Stimulated activated CD8-positive, alpha-beta memory T cell treated with anti-CD3 and anti-CD28 coated beads, Interleukin-15, amount 100 ng/mL, for 4 hours (primary cell): ENCODE measurements around the gene MBD3L2B.
"Not testable (repeated sequence)": the region's sequence is repeated elsewhere in the genome, so short reads cannot be mapped to it uniquely, and the experiment has no call there.

Source experiments
- DNase-seq, 2 donors: peaks; one replicate each; pipeline ENCODE4 v3.0.0-alpha.2; 2020; ENCODE audit warnings: low read depth in 2 of 2

Gene MBD3L2B

DNA sequence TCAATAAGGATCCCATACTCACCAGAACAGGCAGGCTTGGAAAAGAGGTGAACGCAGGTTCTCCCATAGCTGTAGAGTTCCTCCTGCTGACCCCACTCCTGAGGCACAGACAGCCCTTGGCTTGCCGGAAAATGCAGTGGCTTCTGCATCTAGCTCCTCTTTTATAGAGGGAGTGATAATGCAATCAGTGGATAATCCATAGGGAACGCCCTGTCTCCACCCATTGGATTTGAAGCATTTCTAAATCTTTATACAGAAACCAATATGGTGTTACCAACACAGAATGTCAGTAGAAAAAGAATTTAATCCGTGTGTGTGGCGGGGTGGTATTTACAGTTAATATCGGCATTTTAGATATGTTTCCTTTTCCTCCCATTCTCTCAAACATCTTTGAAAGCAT lies at the start of gene MBD3L2B:
TSS of gene MBD3L2B (minus strand) at position 101 of the 400 bp plus-strand sequence. CDS start at position 67, 34 bp downstream.
- not testable (repeated sequence) for DNase-seq

DNA sequence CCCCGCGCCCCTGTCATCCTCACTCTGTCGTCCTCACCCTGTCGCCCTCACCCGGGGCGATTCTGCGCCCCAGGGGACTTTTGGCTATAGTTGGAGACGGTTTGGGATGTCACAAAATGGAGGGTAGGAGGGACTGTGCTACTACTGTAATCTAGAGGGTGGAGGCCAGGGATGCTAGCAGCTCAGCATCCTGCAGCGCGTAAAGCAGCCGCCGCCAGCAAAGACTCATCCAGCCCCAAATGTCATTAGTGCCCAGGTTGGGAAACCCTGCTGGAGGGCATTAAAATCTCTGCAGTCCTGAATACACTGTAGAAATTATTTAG lies 48.6 kb upstream of the MBD3L2B start:
- DNase-seq: no peak

DNA sequence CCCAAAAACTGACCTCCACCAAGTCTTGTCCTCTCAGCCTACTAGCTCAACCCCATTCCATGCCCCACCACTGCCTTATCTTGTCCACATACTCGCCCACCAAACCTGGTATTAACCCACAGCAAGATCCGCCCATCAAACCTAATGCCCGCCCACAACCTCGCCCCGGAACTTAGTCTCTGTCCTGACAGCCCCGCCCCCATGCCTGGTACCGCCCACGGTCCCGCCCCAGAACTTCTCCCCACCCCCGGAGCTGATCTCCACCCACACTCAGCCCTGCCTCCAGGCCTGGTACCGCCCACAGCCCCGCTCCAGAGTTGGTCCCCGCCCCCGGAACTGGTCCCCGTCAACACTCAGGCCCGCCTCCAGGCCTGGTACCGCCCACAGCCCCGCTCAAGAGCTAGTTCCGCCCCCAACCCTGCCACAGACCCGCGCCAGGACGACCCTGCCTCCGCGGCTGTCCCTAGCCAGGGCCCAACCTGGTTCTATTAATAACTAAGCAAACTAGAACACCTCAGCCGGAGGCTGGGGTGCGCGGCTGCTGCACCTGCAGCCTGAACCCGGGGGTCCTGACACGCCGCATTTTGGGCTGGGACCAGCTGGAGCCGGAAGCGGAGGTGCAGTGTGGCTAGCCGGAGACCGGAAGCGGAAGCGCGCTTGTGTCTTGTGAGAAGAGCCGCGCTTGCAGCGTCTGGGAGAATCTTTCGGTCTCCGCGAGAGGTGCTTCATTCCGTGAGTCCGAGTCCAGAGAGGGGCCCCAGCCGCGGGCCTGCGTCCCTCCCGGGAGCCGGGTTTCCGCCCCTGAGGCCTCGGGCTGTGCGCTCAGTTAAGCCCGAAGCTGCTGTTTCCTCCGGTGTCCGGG lies 48.0 kb upstream of the MBD3L2B start, which contains the start of gene ZNF557:
TSS of gene ZNF557 (plus strand) at position 662 of the 862 bp plus-strand sequence. CDS start 5,372 bp downstream, outside the sequence.
- DNase-seq: peak; percentile 96 to 99

DNA sequence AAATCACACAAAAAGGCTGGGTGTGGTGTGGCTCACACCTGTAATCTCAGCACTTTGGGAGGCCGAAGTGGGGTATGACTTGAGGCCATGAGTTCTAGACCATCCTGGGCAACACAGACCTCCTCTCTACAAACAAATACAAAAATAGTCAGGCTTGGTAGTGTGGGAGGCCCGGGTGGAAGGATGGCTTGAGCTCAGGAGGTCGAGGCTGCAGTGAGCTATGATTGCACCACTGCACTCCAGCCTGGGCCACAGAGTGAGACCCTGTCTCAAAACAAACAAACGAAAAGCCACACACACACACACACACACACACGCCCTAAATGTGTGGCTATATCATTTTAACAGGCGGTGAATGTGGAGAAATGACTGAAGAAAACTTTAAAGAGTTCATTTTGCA lies 47.4 kb upstream of the MBD3L2B start:
- no peak for DNase-seq

DNA sequence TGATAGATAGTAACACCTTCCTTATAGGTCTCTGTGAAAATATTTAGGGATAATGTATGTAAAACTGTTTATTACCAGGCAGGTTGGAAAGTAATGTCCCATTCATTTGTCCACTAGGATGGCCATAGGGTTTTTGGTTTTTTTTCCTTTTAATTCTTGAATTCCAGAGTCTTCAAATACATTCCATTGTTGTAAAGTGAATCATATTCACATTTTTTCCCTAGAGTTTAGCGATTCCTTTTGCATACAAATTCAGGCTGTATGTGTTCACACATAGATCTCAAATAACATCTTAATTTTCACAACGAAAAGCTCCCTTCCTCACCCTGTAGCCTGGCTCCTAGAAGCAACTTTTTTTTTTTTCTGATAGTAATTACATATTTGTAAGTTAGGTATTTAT lies 46.5 kb upstream of the MBD3L2B start:
- no peak for DNase-seq

DNA sequence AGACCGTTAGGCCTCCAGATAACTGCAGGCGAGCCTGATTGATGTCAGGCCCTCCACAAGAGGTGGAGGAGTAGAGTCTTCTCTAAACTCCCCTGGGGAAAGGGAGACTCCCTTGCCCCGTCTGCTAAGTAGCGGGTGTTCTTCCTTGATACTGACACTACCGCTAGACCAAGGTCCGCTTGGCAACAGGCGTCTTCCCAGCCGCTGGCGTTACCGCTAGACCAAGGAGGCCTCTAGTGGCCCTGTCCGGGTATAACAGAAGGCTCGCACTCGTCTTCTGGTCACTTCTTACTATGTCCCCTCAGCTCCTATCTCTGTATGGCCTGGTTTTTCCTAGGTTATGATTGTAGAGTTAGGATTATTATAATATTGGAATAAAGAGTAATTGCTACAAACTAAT lies 45.9 kb upstream of the MBD3L2B start:
- DNase-seq: not testable (repeated sequence)

DNA sequence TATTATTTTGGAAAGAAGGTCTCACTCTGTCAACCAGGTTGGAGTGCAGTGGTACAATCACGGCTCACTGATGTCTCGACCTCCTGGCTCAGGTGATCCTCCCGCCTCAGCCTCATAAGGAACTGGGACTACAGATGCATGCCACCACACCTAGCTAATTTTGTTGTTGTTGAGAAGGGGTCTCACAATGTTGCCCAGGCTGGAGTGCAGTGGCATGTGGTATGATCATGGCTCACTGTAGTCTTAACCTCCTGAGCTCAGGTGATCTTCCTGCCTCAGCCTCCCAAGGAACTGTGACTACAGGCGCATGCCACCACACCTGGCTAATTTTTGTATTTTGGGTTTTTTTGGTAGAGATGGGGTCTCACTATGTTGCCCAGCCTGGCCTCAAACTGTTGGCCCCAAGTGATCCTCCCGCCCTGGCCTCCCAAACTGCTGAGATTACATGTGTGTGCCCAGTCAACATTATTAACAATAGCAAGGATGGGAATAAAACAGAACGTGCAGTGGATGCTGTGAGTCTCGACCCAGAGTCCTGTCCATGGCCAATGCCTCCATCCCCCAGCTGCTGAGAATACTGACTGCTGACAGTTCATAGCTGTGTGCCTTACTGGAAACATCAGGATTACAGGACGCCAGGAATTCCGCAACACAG lies 42.7 kb upstream of the MBD3L2B start:
- no peak for DNase-seq

DNA sequence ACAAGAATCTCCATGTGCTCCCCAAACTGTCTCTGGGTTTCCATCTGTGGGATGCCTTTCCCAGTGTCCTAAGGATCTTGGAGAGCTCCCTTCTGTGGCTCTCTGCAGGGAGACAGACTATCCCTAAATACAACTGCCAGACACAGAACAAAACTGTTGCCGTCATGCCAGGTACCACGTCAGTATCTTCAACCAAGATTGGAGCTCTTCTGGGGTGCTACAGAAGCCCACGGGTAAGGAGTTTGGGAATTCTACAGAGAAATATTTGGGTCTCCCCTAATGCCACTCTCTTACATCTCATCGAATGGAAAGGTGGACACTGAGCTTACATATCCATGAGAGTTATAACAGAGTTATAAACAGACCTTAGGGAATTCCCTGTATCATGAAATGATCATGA lies 42.1 kb upstream of the MBD3L2B start:
- no peak for DNase-seq

DNA sequence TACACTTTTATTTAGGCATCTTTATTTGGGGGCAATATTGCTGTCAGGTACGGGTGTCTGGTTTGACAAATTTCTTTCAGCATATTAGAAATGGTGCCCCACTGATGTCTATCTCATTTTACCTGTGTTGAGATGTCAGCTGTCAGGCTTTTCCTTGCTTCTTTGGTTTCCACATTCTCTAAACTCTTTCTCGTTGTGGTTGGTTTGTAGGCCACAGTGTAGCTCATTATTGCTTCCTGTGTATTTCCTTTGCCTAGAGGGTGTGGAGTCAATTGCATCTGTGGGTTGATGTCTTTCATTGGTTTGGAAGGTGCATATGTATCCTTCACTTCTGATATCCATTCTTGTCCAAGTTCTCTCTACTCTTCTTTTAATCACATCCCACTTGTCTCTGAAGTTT lies 38.7 kb upstream of the MBD3L2B start:
- not testable (repeated sequence) for DNase-seq

DNA sequence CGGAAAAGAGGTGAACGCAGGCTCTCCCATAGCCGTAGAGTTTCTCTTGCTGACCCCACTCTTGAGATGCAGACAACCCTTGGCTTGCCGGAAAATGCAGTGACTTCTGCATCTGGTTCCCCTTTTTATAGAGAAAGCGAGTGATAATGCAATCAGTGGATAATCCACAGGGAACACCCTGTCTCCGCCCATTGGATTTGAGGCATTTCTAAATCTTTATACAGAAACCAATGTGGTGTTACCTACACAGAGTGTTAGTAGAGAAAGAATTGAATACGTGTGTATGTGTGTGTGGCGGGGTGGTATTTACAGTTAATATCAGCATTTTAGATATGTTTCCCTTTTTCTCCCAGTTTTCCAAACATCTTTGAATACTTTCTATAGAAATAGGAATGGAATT lies 37.3 kb upstream of the MBD3L2B start, which contains the start of gene MBD3L3:
TSS of gene MBD3L3 (minus strand) at position 101 of the 400 bp plus-strand sequence. CDS start at position 30, 71 bp downstream.
- DNase-seq: not testable (repeated sequence)

DNA sequence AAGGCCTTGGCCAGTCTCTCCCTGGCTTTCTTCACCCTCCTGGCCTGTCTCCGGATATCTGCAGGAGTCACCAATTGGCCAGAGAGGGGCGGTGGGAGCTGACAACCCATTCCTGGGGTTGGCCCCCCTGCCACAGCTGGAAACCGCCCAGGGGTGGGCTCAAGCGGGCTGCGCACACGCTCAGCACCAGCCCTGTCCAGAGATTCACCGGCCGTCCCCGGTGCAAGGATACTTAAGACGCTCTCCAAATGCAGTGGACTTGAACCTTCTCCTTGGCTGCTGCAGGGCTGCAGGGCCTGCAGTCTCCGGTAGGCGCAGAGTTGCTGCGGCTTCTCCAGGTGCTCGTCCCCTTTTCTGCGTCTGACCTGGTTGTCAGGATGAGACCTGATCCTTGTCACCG lies 35.1 kb upstream of the MBD3L2B start:
- not testable (repeated sequence) for DNase-seq

DNA sequence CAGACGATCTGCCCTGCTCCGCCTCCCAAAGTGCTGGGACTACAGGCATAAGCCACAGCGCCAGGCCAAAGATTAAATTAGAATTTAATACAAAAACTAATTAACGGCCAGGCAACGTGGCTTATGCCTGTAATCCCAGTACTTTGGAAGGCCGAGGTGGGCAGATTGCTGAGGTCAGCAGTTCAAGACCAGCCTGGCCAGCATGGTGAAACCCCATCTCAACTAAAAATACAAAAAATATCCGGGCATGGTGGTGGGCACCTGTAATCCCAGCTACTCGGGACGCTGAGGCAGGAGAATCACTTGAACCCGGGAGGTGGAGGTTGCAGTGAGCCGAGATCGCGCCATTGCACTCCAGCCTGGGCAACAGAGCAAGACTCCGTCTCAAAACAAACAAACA lies 34.4 kb upstream of the MBD3L2B start:
- DNase-seq: not testable (repeated sequence)

DNA sequence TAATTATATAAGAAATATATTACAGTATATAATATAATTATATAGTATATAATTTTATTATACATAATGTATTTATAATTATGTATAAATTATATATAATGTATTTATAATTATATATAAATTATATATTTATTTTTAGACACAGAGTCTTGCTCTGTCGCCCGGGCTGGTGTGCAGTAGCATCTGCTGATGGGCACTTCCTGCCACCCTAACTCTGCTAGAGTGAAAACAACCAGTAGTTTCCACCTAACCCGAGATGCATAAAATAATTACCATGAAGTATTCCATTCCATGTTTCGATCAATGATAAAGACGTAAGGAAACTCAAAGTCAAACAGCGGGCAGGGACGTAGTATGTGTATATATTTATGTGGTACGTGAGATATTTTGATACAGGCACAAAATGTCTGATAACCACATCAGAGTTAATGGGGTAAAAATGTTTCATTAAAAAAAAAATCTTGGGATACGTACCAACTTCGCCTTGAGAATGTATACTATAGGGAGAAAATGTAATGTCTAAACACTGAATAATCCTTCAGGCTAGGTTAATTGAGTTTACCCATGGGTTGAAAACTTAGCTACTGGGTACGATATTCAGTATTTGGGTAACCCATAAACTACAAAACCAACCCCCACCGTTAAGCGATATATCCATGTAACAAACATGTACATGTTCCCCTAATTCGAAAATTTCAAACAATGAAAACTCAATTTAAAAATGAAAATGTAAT lies 33.6 kb upstream of the MBD3L2B start:
- not testable (repeated sequence) for DNase-seq

DNA sequence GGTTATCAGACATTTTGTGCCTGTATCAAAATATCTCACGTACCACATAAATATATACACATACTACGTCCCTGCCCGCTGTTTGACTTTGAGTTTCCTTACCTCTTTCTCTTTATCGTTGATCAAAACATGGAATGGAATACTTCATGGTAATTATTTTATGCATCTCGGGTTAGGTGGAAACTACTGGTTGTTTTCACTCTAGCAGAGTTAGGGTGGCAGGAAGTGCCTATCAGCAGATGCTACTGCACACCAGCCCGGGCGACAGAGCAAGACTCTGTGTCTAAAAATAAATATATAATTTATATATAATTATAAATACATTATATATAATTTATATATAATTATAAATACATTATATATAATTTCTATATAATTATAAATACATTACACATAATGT lies 31.7 kb upstream of the MBD3L2B start:
- DNase-seq: not testable (repeated sequence)

DNA sequence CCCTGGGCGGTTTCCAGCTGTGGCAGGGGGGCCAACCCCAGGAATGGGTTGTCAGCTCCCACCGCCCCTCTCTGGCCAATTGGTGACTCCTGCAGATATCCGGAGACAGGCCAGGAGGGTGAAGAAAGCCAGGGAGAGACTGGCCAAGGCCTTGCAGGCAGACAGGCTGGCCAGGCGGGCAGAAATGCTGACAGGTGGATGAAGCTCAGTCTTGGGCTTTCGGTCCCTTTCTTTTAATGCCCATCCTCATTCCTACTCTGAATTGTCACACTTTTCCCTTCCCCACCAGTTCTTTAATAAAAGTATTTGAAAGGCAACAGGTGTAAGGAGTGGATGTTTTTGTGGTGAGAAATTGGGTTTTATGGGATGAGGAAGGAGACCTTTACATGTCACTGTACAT lies 30.2 kb upstream of the MBD3L2B start:
- DNase-seq: not testable (repeated sequence)

DNA sequence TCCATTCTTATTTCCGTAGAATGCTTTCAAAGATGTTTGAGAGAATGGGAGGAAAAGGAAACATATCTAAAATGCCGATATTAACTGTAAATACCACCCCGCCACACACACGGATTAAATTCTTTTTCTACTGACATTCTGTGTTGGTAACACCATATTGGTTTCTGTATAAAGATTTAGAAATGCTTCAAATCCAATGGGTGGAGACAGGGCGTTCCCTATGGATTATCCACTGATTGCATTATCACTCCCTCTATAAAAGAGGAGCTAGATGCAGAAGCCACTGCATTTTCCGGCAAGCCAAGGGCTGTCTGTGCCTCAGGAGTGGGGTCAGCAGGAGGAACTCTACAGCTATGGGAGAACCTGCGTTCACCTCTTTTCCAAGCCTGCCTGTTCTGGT lies 27.8 kb upstream of the MBD3L2B start, which contains the start of gene MBD3L2:
TSS of gene MBD3L2 (plus strand) at position 301 of the 400 bp plus-strand sequence. CDS start at position 354, 53 bp downstream.
- not testable (repeated sequence) for DNase-seq

DNA sequence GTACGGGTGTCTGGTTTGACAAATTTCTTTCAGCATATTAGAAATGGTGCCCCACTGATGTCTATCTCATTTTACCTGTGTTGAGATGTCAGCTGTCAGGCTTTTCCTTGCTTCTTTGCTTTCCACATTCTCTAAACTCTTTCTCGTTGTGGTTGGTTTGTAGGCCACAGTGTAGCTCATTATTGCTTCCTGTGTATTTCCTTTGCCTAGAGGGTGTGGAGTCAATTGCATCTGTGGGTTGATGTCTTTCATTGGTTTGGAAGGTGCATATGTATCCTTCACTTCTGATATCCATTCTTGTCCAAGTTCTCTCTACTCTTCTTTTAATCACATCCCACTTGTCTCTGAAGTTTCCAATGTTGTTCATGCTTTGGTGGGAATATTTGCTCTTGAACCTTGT lies 20.3 kb upstream of the MBD3L2B start:
- not testable (repeated sequence) for DNase-seq

DNA sequence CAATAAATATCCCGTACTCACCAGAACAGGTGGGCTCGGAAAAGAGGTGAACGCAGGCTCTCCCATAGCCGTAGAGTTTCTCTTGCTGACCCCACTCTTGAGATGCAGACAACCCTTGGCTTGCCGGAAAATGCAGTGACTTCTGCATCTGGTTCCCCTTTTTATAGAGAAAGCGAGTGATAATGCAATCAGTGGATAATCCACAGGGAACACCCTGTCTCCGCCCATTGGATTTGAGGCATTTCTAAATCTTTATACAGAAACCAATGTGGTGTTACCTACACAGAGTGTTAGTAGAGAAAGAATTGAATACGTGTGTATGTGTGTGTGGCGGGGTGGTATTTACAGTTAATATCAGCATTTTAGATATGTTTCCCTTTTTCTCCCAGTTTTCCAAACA lies 18.8 kb upstream of the MBD3L2B start, which contains the start of gene MBD3L4:
TSS of gene MBD3L4 (minus strand) at position 101 of the 400 bp plus-strand sequence. CDS start at position 66, 35 bp downstream.
- not testable (repeated sequence) for DNase-seq

DNA sequence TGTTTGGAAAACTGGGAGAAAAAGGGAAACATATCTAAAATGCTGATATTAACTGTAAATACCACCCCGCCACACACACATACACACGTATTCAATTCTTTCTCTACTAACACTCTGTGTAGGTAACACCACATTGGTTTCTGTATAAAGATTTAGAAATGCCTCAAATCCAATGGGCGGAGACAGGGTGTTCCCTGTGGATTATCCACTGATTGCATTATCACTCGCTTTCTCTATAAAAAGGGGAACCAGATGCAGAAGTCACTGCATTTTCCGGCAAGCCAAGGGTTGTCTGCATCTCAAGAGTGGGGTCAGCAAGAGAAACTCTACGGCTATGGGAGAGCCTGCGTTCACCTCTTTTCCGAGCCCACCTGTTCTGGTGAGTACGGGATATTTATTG lies 9.0 kb upstream of the MBD3L2B start, which contains the start of gene MBD3L5:
TSS of gene MBD3L5 (plus strand) at position 301 of the 400 bp plus-strand sequence. CDS start at position 335, 34 bp downstream.
- not testable (repeated sequence) for DNase-seq

DNA sequence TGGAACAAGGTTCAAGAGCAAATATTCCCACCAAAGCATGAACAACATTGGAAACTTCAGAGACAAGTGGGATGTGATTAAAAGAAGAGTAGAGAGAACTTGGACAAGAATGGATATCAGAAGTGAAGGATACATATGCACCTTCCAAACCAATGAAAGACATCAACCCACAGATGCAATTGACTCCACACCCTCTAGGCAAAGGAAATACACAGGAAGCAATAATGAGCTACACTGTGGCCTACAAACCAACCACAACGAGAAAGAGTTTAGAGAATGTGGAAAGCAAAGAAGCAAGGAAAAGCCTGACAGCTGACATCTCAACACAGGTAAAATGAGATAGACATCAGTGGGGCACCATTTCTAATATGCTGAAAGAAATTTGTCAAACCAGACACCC lies 7.6 kb upstream of the MBD3L2B start:
- DNase-seq: not testable (repeated sequence)

DNA sequence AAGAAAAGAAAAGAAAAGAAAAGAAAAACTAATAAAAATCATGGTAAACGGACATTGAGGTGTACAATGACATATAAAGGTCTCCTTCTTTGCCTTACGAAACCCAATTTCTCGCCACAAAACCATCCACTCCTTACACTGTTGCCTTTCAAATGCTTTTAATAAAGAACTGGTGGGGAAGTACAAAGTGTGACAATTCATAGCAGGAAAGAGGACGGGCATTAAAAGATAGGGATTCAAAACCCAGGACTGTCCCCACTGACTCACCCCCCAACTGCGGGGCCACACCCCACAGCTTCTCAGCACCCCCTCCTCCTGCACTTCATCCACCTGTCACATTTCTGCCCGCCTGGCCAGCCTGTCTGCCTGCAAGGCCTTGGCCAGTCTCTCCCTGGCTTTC lies 2.4 kb downstream of the MBD3L2B start:
- DNase-seq: no peak

DNA sequence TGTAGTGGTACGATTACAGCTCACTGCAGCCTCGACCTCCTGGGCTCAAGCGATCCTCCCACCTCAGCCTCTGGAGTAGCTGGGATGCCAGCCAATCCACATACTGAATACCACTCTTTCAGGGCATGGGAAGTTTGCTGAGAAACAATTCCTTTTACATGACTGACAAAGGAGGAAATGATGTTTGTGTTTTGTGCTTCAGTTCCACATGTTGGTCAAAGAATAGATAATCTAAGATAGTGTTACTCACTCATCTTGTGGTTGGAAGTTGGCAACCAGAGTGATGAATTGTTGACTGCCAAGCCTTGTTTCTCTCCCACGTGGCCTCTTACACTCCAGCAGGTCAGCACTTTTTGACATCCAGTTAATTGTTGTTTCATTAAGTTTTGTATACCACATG lies 7.6 kb downstream of the MBD3L2B start:
- no peak for DNase-seq
